Motor neuron (in vitro differentiated cells): ENCODE results near the gene GRHPR. TPM values are rescaled to one million over a fixed set of nuclear protein-coding genes. Genes with fewer than 3 reads are reported as not detected.
"Not testable (repeated sequence)": the region's sequence is repeated elsewhere in the genome, so short reads cannot be mapped to it uniquely, and the experiment has no call there.

ENCODE experiments used
- ATAC-seq, 8 experiments: fragments of 200-7000 bp; cut with Tn5 transposase; replicated peaks in 6 of 8; 2 replicates each; pipeline ENCODE4 v1.8.0; 2021; ENCODE audit warnings: mild to moderate bottlenecking in 8 of 8, moderate library complexity in 8 of 8
- H3K27ac ChIP-seq, 2 donors: fragments of 250-450 bp; sonication (Bioruptor Pico); 2 replicates each; pipeline ENCODE4 v1.9.0; 2021; ENCODE audit warnings: antibody characterized with exemption in 2 of 2, mild to moderate bottlenecking in 2 of 2, moderate library complexity in 1 of 2
- H3K4me1 ChIP-seq, 2 donors: fragments of 250-450 bp; sonication (Bioruptor Pico); replicated peaks in 1 of 2; 2 replicates each; pipeline ENCODE4 v1.6.1; 2021; ENCODE audit warnings: antibody characterized with exemption in 2 of 2, mild to moderate bottlenecking in 2 of 2, moderate library complexity in 1 of 2
- H3K4me3 ChIP-seq, 5 donors: fragments of 250-450 bp; sonication (Bioruptor Pico); 2 replicates each; pipeline ENCODE4 v1.9.0; 2021; ENCODE audit warnings: antibody characterized with exemption in 5 of 5, mild to moderate bottlenecking in 5 of 5, moderate library complexity in 4 of 5
- WGBS, 10 experiments: fragments of 450-650 bp; shearing (Covaris generic); methylation state at CpG; one replicate each; pipeline ENCODE4 v1.0.0; 2022; 5-methylcytosine and 5-hydroxymethylcytosine counted together
- in situ Hi-C, 9 experiments: fragments of 400-800 bp; cut with MboI; loops; one replicate each; pipeline ENCODE4 v1.15.0; 2021; ENCODE audit warnings: low sequenced_read_pairs in 9 of 9, low pct_unique_long_range_greater_than_20kb in 2 of 9; ENCODE audit not compliant: unreplicated experiment in 9 of 9
- total RNA-seq, 8 experiments: library from RNA; unstranded; fragments of 300-600 nt; gene quantifications; 2 replicates each; pipeline versions ENCODE4 v1.2.3 to v1.2.4, GENCODE V29; 2022

GRHPR gene
- total RNA-seq, 8 experiments from 2014 or later = 69.7 to 150 (median 102) TPM

GRCh38 chr9:37383876-37384746 is 38.4 kb upstream of the GRHPR start:
- in situ Hi-C loops = no loop called here
- 0 to 94% (median 75%) methylated on average over 1 to 7 of the region's 12 CpGs; no CpG with 5 or more reads in 2 of the 10 experiments for WGBS, 10 experiments

GRCh38 chr9:37385286-37385685 is 37.2 kb upstream of the GRHPR start:
- in situ Hi-C loops = no loop called here
- peak in 1 of 8 experiments; percentile 40 for ATAC-seq
- WGBS, 10 experiments = 33 to 92% (median 66%) methylated on average over 2 to 3 of the region's 6 CpGs; no CpG with 5 or more reads in 5 of the 10 experiments

More at GRCh38 chr9:37383876-37384746, 38.4 kb upstream of the GRHPR start:
- no peaks in the 10 kb centered on the region for H3K4me1 ChIP-seq
- peak in 3 of 8 experiments; percentile 90 to 93 (median 90) for ATAC-seq
- H3K4me3 ChIP-seq = no peak overlapping the region
- H3K27ac ChIP-seq = no peak overlapping the region

GRCh38 chr9:37386988-37387387 is 35.5 kb upstream of the GRHPR start:
- Histone ChIP-seq H3K4me3 (no peak overlapping the region), H3K27ac (no peak overlapping the region), H3K4me1 (no peaks in the 10 kb centered on the region)
- ATAC-seq = no peak
- in situ Hi-C loops = no loop called here
- WGBS, 10 experiments = 16 to 95% (median 78%) methylated on average over 3 to 7 of the region's 10 CpGs; no CpG with 5 or more reads in 4 of the 10 experiments

More at GRCh38 chr9:37385286-37385685, 37.2 kb upstream of the GRHPR start:
- no peak overlapping the region for H3K27ac ChIP-seq
- no peaks in the 10 kb centered on the region for H3K4me1 ChIP-seq
- no peak overlapping the region for H3K4me3 ChIP-seq

- Histone ChIP-seq H3K4me3 (no peak overlapping the region), H3K4me1 (no peaks in the 10 kb centered on the region), H3K27ac (no peak overlapping the region)
- 7 to 100% (median 47%) methylated on average over 1 to 7 of the region's 7 CpGs for WGBS, 10 experiments
- in situ Hi-C loops = no loop called here
- ATAC-seq = no peak
Measured at GRCh38 chr9:37390759-37391158, 31.7 kb upstream of the GRHPR start.

DNA sequence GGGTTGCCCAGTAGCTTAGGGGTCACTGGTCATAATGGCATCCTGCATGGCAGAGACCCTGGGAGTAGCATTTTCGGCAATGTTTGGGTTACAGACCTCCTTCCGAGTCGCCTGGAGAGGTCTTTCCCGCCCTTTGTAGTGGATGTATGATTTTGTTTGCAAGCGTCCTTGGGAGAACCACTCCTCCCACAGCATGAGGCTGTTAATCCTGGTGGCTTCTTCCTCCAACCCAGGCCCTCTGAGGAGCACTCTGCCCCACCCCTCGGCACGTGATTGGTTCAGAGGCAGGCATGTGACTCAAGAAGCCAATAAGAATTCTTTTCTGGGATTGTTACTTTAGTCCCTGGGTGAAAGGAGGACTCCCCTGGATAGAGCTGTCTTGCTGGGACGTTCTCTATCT is 30.2 kb upstream of the GRHPR start:
- H3K4me3 ChIP-seq = no peak overlapping the region
- H3K27ac ChIP-seq = no peak overlapping the region
- H3K4me1 ChIP-seq = no peaks in the 10 kb centered on the region
- 60 to 100% (median 86%) methylated on average over 1 to 5 of the region's 8 CpGs; no CpG with 5 or more reads in 5 of the 10 experiments for WGBS, 10 experiments
- in situ Hi-C loops = no loop called here
- ATAC-seq = no peak

DNA sequence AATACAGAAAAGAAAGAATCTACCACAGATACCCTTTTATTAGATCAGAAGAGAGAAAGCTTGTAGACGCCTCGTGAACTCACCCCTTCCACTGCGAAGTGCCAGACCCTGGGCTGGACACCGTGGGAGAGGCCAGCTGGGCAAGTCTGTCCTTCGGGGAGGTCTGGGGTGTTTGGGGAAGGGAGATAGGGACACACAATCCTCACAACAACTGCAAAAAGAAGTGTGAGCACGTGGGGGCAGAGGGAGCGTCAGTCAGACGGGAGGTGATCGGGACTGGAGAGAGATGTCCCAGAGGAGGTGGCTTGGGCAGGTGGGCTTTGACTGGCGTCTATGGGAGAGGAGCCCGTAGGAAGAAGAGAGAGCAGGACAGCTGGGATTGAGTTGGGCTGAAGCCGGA is 27.3 kb upstream of the GRHPR start:
- Histone ChIP-seq H3K4me1 (no peaks in the 10 kb centered on the region), H3K4me3 (no peak overlapping the region), H3K27ac (no peak overlapping the region)
- in situ Hi-C loops = no loop called here
- no peak for ATAC-seq
- 50 to 80% (median 65%) methylated on average over 1 to 3 of the region's 12 CpGs; no CpG with 5 or more reads in 4 of the 10 experiments for WGBS, 10 experiments

GRCh38 chr9:37395663-37396062 is 26.8 kb upstream of the GRHPR start:
- whole genome bisulfite sequencing, 10 experiments = 45 to 100% (median 83%) methylated on average over 1 to 7 of the region's 8 CpGs; no CpG with 5 or more reads in 3 of the 10 experiments
- in situ Hi-C loops = no loop called here
- ATAC-seq = no peak

DNA sequence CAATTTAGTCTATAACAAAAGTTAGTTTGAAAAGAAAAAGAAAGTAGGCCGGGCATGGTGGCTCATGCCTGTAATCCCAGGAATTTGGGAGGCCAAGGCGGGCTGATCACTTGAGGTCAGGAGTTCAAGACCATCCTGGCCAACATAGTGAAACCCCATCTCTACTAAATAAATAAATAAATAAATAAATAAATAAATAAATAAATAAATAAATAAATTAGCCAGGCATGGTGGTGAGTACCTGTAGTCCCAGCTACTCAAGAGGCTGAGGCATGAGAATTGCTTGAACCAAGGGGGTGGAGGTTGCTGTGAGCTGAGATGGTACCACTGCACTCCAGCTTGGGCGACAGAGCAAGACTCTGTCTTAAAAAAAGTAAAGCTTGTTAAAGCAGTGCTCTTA is 24.5 kb upstream of the GRHPR start:
- H3K4me3 ChIP-seq, ATAC-seq, H3K27ac ChIP-seq, in situ Hi-C loops, H3K4me1 ChIP-seq: not testable (repeated sequence)
- 17 to 100% (median 100%) methylated on average over 1 to 2 of the region's 3 CpGs; no CpG with 5 or more reads in 4 of the 10 experiments for WGBS, 10 experiments

More at GRCh38 chr9:37395663-37396062, 26.8 kb upstream of the GRHPR start:
- no peaks in the 10 kb centered on the region for H3K4me1 ChIP-seq
- no peak overlapping the region for H3K27ac ChIP-seq
- H3K4me3 ChIP-seq = no peak overlapping the region

GRCh38 chr9:37398464-37399025 is 24.0 kb upstream of the GRHPR start:
- Histone ChIP-seq H3K4me1 (no peaks in the 10 kb centered on the region), H3K27ac (no peak overlapping the region), H3K4me3 (no peak overlapping the region)
- WGBS, 10 experiments = 0 to 92% (median 75%) methylated on average over 1 to 4 of the region's 7 CpGs; no CpG with 5 or more reads in 1 of the 10 experiments
- no peak for ATAC-seq
- in situ Hi-C loops = no loop called here

GRCh38 chr9:37399336-37399735 is 23.2 kb upstream of the GRHPR start:
- Histone ChIP-seq H3K27ac (no peak overlapping the region), H3K4me1 (no peaks in the 10 kb centered on the region), H3K4me3 (no peak overlapping the region)
- 19 to 90% (median 60%) methylated on average over 1 to 2 of the region's 2 CpGs; no CpG with 5 or more reads in 1 of the 10 experiments for WGBS, 10 experiments
- in situ Hi-C loops = no loop called here
- ATAC-seq = no peak

DNA sequence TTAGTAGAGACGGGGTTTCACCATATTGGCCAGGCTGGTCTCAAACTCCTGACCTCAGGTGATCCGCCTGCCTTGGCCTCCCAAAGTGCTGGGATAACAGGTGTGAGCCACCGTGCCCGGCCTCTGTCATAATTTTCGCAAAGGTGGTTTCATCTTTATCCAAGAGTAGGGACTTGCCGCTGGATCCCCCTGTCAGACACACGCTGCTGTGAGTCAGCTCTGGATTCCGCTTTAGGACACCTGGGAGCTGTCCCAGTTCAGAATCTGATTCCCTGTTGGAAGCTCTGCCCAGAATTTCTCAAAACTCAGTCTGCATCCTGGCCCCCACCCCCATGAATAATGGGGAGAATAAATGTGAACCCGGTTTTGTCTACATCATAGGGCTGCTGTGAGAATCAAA is 17.9 kb upstream of the GRHPR start:
- no peak overlapping the region for H3K27ac ChIP-seq
- H3K4me1 ChIP-seq = no peaks in the 10 kb centered on the region
- WGBS, 10 experiments = 17 to 100% (median 83%) methylated on average over 1 to 7 of the region's 9 CpGs; no CpG with 5 or more reads in 2 of the 10 experiments
- no peak overlapping the region for H3K4me3 ChIP-seq
- no peak for ATAC-seq
- in situ Hi-C loops = loop anchor here in 1 of 9 experiments (10.0 kb wide), 1 partner anchor 410 kb away; no protein-coding TSS in a partner anchor

DNA sequence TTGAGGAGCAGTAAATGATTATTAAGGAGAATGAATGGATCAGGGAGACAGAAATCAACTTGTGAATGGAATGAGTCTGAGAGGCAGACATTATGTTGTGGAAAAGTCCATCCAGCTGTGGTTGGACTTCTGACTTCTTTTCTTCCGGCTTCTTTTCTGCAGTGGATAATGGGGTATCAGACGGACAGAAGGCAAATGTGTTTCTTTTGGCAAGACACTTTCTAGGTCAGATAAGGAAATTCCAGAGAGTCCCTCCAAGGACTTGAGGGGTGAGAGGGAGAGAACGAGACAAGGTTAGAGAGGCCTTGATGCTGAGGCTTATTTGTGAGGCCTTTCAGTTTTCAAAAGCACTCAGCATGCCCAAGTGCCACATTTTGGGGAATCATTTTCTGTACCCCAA is 17.1 kb upstream of the GRHPR start:
- WGBS, 10 experiments = 40 to 94% (median 75%) methylated on average over 1 to 3 of the region's 3 CpGs; no CpG with 5 or more reads in 2 of the 10 experiments
- in situ Hi-C loops = loop anchor here in 1 of 9 experiments (10.0 kb wide), 1 partner anchor 411 kb away; no protein-coding TSS in a partner anchor
- Histone ChIP-seq H3K4me1 (no peaks in the 10 kb centered on the region), H3K27ac (no peak overlapping the region), H3K4me3 (no peak overlapping the region)
- ATAC-seq = no peak

GRCh38 chr9:37405764-37406380 is 16.6 kb upstream of the GRHPR start:
- in situ Hi-C loops = loop anchor here in 1 of 9 experiments (10.0 kb wide), 1 partner anchor 411 kb away; no protein-coding TSS in a partner anchor
- ATAC-seq = no peak
- Histone ChIP-seq H3K4me1 (no peaks in the 10 kb centered on the region), H3K4me3 (no peak overlapping the region), H3K27ac (no peak overlapping the region)
- 33 to 95% (median 80%) methylated on average over 1 to 8 of the region's 10 CpGs; no CpG with 5 or more reads in 1 of the 10 experiments for WGBS, 10 experiments
